Stimulated activated CD4-positive, alpha-beta T cell treated with anti-CD3 and anti-CD28 coated beads, Interleukin-15, amount 100 ng/mL, for 24 hours (primary cell): Measurements from ENCODE around the gene RASD1.

Source experiments
- DNase-seq: peaks from one replicate; pipeline ENCODE4 v3.0.0-alpha.2; 2020

Gene RASD1

DNA sequence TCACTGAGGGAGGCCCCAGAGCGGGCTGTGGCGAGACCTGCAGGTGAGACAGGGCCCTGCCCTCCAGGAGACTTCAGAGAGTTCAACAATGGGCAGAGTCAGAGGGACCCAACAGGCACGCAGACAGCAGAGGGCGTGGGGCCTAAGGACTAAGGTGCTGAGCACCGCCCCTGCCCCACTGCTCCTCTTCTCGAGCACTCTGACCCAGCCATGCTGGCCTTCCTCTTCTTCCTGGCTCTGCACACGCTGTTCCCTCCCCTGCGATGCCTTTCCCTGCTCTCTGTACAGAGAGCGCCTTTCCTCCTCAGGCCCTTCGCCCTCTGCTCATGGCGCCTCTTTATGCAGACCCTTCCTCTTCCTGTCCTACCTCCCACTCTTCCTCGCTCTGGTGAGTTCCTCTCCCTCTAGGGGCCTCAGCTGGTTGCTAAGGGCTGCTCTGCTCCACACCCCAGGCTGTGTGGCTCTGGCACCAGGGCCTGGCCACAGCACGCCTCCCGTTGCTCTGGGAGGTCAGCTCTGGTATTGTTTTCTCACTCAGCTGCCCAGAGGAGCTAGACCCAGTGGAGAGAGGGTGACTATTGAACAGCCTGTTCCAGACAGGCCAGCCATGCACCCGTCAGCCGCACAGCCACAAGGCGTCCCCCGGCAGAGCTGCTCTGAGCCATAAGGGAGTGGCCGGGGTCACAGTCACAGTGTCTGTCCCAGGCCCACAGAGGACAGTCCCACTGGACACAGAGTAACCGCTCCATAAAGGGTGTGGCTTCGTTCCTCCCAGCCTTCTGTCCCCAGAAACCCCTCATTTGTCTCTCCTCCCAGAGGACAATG lies 13.6 kb upstream of the RASD1 start:
- no peak for DNase-seq

DNA sequence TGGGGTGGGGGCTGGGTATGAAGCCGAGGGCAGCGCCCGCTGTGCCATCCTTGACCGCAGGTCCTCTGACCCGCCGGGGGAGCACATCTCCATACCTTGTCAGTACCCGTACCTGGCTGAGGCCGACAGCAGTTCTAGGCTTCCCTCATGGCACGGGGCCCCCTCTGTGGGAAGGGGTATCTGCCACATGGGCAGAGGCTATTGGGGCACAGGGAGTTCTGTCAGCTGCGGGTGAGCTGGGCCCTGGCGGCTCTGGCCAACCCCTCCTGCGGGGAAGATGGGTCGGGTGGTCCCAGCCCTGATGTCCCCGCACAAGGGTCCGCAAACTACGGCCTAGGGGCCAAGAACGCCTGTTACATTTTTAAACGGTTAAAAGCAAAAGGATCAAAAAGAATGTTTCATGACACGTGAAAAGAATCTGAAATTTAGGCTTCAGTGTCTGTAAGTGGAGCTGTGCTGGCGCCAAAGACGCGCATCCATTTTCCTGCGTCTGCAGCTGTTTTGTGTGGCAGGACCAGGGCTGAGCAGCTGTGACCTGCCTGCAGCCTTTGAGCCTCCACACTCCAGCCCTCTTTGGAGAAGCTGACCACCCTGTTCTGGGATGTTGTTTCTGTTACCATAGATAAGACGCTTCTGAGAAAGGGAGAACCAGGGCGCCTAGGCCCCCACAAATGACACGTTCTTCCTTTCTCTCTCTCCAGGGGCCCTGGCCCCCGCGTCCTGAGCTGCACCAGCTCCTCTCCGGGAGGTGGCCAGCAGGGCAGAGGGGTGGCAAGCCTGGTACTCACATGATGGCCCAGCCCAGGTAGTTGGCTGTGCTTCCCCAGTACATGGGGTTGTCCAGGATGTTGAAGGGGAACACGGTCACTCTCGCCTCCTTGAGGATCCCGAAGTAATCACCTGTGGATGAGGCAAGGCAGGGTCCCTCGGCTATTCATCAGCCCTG lies 12.7 kb upstream of the RASD1 start:
- no peak for DNase-seq

- DNase-seq, result no peak
Observed at GRCh38 chr17:17508019-17508535, 11.9 kb upstream of the RASD1 start.

DNA sequence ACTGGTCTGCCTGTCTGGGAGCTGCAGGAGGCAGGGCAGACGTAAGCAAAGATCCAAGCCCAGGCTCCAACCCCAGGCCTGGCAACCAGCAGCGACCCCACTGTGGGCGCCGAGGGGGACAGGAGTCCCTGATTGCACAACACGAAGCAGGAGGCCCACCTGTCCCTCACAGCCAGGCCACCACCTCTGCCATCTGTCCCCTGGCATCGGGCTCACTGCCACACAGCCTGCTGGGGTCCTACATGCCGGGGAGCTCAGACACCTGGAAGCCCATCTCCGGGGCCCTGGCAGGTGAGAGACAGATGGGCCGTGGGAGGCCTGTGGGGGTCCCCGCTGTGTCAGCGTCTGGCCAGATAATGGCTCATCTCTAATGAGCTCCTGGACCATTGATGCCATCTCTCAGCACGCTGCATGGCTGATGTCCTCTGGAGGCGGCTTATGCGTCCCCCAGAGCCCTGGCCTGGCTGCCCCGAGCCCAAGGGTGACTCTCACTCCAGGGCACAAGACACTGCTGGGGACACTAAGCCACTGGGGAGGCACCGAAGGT lies 11.3 kb upstream of the RASD1 start:
- DNase-seq, result no peak

- no peak for DNase-seq
Observed at GRCh38 chr17:17506893-17507464, 10.8 kb upstream of the RASD1 start.

- DNase-seq, result no peak
Observed at GRCh38 chr17:17506181-17506741, 10.1 kb upstream of the RASD1 start.

DNA sequence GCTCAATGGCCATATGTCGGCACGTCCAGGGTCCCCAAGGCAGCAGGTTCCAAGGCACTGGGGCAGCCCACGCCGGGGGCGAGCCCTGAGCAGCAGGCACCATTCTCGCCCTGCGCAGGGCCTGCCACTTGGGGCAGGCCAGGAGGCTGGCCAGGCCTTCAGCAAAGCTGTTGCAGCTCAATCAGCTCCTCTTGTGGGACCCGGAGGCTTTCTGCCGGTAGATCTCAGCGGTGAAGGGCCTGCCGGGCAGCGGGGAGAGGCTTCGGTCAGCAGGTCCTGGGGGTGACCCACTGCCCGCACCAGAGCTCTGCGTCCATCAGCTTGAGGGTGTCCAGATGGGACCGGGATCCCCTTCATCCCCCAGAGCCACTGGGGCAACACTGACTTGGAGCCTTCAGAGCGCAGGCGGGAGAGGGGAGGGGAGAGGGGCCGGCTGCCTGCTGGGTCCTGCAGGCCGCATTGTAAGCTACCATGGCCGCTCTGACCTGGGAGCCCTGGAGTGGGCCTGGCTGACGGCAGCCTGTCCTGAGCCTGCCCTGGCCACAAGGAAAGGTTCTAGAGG lies 9.5 kb upstream of the RASD1 start:
- DNase-seq, result no peak

- DNase-seq, result no peak
Observed at GRCh38 chr17:17505151-17505550, 9.0 kb upstream of the RASD1 start.

DNA sequence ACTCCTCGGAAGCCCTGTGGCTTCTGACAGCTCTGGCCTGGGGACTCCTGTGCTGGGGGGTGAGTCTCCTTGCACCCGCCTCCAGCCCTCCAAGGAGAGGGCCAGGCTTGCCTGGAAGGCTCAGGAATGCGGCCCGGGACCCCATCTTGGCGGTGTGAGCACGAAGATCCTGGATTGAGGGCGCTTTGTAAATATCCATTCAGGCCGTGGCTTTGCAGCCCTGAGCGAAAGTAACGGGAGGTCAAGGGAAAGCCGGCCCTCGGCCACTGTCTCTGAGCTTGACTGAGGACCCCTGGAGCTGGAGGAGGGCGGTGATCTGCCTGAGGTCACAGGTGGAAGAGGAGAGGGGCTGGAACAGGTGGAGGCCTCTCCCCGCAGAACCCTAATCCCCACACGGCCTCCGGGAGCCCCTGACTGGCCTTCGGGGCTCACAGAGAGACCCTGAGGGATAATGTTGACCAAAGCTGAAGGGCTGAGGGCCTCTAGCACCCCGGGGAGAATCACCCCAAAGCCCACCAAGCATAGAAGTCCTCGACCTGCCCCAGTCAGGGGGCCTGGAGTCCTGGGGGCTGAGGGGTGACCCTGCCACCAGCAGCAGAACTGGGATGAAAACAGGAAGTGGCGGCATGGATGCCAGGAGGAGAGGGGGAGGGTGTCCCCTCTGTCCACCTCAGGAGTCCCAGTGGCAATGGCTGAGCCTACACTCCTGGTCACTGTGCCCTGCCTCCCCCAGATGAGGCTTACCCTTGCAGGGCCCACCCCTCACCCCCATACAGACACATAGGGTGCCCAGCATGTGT lies 8.3 kb upstream of the RASD1 start:
- no peak for DNase-seq

DNA sequence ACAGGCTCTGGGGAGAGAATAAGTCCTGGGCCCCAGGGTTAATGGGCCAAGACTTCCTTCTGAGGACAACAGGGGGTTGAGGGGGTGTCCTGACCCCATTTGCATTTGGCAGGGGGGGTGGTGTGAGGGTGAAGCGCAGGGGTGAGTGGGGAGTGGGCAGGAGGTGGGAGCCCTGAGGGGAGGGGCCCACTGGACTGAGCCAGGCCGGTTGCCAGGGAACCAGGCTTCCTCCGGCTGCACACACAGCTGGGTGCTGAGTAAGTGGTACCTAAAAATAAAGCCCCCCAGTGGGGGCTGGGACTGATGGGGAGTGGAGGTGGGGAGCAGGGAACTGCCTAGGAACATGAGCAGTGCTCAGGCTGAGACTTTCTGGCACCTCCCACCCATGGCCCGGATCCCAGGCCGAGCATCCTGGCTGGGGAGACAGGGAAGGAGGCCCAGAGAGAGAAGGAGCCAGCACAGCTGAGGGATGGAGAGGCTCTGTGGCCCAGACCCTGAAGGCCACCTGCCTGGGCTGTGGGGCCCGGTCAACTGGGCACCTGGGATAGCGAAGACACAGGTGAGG lies 7.5 kb upstream of the RASD1 start:
- no peak for DNase-seq

GRCh38 chr17:17502741-17503565 lies 6.8 kb upstream of the RASD1 start:
- DNase-seq, result no peak

DNA sequence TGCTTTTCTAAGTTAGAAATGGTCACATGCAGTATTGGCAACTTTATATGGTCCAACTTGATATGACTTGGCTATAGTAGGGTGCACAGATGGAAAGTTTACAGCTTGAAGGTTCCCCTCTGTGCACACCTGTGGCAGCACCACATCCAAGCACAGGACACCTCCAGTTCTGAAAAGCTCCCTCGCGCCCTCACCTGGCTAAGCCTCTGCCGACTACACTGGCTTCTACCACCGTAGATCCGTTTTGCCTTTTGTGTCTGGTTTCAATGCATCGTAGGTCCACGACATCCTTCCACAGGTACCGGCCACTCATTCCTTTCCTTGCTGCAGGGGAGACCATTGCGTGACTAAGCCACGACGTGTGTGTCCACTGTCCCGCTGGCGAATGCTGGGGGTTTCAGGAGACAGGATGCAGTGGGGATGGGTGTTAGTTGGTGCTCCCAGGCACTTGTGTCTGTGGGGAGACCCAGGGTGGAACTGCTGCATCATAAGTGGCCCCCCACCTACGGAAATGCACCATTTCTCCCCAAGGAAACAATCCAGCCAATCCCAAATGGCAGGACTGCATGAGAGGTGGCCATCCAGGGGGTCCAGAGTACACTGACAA lies 4.9 kb upstream of the RASD1 start:
- no peak for DNase-seq

DNA sequence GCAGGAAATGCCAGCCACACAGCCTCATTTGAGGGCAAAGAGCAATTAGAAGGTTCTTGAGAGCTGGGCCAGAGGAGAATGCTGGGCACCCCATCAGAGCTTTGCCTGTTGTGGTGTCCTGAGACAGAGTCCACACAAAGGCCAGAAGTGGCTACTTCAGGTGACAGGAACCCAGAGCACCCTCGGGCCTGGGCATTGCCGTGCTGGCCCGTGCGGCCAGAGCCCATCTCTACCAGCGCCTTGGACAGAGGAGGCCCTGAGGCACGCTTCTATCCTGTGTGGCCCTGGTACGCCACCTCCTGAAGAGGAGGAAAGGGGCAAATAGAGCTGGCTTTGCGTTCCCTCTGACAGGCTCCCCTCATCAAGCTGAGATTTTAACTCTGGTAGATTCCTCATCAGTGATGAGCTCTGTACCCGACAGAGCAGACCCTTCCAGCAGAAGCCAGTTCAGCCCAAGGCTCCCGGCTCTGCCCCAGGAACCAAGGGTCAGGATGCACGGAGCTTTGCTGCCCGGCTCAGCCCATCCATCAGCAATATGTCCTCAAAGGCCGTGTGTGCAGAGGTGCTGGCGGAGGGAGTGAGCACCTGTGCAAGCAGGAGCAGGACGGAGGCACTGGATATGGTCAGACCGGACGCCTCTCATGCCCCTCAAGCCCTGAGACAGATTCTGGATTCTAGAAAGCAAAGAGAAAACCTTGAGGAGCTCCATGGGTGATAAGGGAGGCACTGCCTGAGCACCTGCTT lies 3.4 kb upstream of the RASD1 start:
- no peak for DNase-seq

DNA sequence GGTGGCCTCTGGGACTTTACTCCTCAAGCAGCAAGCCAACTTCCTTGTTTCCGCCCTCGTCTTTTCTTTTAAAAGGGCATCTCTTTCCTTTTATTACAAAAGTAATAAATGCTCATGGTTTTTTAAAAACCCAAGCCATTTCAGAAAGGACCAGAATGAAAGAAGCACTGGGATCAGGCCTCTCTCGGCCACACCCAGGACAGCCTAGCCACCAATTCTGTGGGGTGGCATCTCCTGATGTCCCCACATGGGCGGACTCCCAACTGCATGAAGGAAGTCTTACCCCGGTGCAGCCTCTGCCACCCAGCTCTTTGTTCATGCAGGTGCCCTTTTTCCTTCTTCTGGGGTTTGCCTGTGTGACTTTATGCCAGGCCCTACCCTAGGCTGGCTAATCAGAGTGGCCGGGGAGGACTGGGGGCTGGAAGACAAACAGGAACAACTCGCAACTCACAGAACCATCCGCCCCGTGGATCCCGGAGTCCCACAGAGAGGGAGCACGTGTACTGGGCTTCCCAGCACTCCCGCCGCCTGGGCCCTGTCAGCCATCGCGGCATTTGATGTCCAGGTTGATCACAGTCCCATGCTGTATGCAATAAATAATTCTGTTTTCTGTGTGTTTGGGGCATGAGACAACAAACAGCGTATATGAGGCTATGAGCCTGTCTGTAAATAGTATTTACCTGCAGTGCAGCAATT lies 2.6 kb upstream of the RASD1 start:
- DNase-seq, result no peak

- DNase-seq, result no peak
Observed at GRCh38 chr17:17497845-17498520, 1.8 kb upstream of the RASD1 start.

- no peak for DNase-seq
Observed at GRCh38 chr17:17497065-17497844, 1.1 kb upstream of the RASD1 start.
